Duodenal mucosa (tissue), 2 donors: ENCODE data around the gene NANP.
"Not testable (repeated sequence)": the region's sequence is repeated elsewhere in the genome, so short reads cannot be mapped to it uniquely, and the experiment has no call there.

ENCODE experiments used
- H3K27ac ChIP-seq: one replicate; pipeline ENCODE4 v1.7.0; 2013; ENCODE audit warnings: low read depth, low read length
- H3K27me3 ChIP-seq, 2 donors: one replicate each; pipeline ENCODE4 v1.7.0; 2013; ENCODE audit warnings: low read length in 2 of 2, control low read depth in 1 of 2; ENCODE audit not compliant: insufficient read depth in 2 of 2, control insufficient read depth in 1 of 2
- H3K36me3 ChIP-seq, 2 donors: one replicate each; pipeline ENCODE4 v1.7.0; 2013; ENCODE audit warnings: low read length in 2 of 2, control low read depth in 1 of 2; ENCODE audit not compliant: insufficient read depth in 2 of 2, control insufficient read depth in 1 of 2
- H3K4me1 ChIP-seq, 2 donors: one replicate each; pipeline ENCODE4 v1.7.0; 2013; ENCODE audit warnings: low read length in 2 of 2, control low read depth in 1 of 2; ENCODE audit not compliant: insufficient read depth in 2 of 2, control insufficient read depth in 1 of 2
- H3K4me3 ChIP-seq, 2 donors: one replicate each; pipeline ENCODE4 v1.7.0; 2013; ENCODE audit warnings: low read length in 2 of 2, low read depth in 1 of 2
- H3K9ac ChIP-seq, 2 donors: one replicate each; pipeline ENCODE4 v1.7.0; 2013; ENCODE audit warnings: low read length in 2 of 2, low read depth in 1 of 2
- H3K9me3 ChIP-seq, 2 donors: one replicate each; pipeline ENCODE4 v1.7.0; 2013; ENCODE audit warnings: low read length in 2 of 2, control low read depth in 1 of 2; ENCODE audit not compliant: control insufficient read depth in 1 of 2

Gene NANP

GRCh38 chr20:25632940-25633790 is 9.4 kb upstream of the NANP start:
- H3K9ac ChIP-seq, result no peak overlapping the region

GRCh38 chr20:25630615-25631014 is 6.8 kb upstream of the NANP start:
- not testable (repeated sequence) for H3K9ac ChIP-seq, H3K27me3 ChIP-seq, H3K36me3 ChIP-seq, H3K4me3 ChIP-seq, H3K4me1 ChIP-seq, H3K9me3 ChIP-seq, H3K27ac ChIP-seq

More at GRCh38 chr20:25632940-25633790, 9.4 kb upstream of the NANP start:
- Histone ChIP-seq H3K4me1 (no peaks in the 10 kb centered on the region), H3K4me3 (no peak overlapping the region), H3K27me3 (no peaks in the 10 kb centered on the region), H3K27ac (no peak overlapping the region), H3K36me3 (no peaks in the 10 kb centered on the region), H3K9me3 (peaks cover 0 to 8% of the 10 kb centered on the region in 2 donors)

- no peak overlapping the region for H3K27ac ChIP-seq
- no peaks in the 10 kb centered on the region for H3K36me3 ChIP-seq
- no peaks in the 10 kb centered on the region for H3K4me1 ChIP-seq
- no peak overlapping the region for H3K4me3 ChIP-seq
- no peaks in the 10 kb centered on the region for H3K27me3 ChIP-seq
- H3K9ac ChIP-seq, result no peak overlapping the region
- H3K9me3 ChIP-seq, result no peaks in the 10 kb centered on the region
Observed at GRCh38 chr20:25629816-25630499, 6.1 kb upstream of the NANP start.

- no peaks in the 10 kb centered on the region for H3K27me3 ChIP-seq
Observed at GRCh38 chr20:25626779-25627178, 3.0 kb upstream of the NANP start.

GRCh38 chr20:25624500-25624939 is 706 bp upstream of the NANP start:
- Histone ChIP-seq H3K4me3 (peak overlapping the region; percentile 87 to 96), H3K4me1 (peaks cover 13 to 15% of the 10 kb centered on the region in 2 donors), H3K36me3 (no peaks in the 10 kb centered on the region), H3K9ac (peak overlapping the region; percentile 92 to 96), H3K27ac (peak overlapping the region; percentile 87), H3K27me3 (no peaks in the 10 kb centered on the region), H3K9me3 (no peaks in the 10 kb centered on the region)

More at GRCh38 chr20:25626779-25627178, 3.0 kb upstream of the NANP start:
- Histone ChIP-seq H3K9ac (no peak overlapping the region), H3K36me3 (no peaks in the 10 kb centered on the region), H3K4me3 (no peak overlapping the region), H3K4me1 (peaks cover 11 to 13% of the 10 kb centered on the region in 2 donors), H3K27ac (no peak overlapping the region), H3K9me3 (no peaks in the 10 kb centered on the region)

GRCh38 chr20:25623225-25623735 is 534 bp downstream of the NANP start:
- peak overlapping the region; percentile 87 for H3K27ac ChIP-seq
- peak overlapping the region; percentile 92 to 96 for H3K9ac ChIP-seq
- H3K4me1 ChIP-seq, result peaks cover 13 to 16% of the 10 kb centered on the region in 2 donors
- no peaks in the 10 kb centered on the region for H3K9me3 ChIP-seq
- H3K4me3 ChIP-seq, result peak overlapping the region; percentile 87 to 96
- H3K36me3 ChIP-seq, result no peaks in the 10 kb centered on the region
- H3K27me3 ChIP-seq, result no peaks in the 10 kb centered on the region

GRCh38 chr20:25622450-25623224 is 1.2 kb downstream of the NANP start:
- Histone ChIP-seq H3K4me3 (peak overlapping the region; percentile 87 to 96), H3K4me1 (peaks cover 13 to 16% of the 10 kb centered on the region in 2 donors), H3K27me3 (no peaks in the 10 kb centered on the region), H3K9me3 (no peaks in the 10 kb centered on the region), H3K9ac (peak overlapping the region; percentile 92 to 96), H3K27ac (no peak overlapping the region), H3K36me3 (no peaks in the 10 kb centered on the region)

- Histone ChIP-seq H3K36me3 (no peaks in the 10 kb centered on the region), H3K4me1 (peaks cover 13 to 16% of the 10 kb centered on the region in 2 donors), H3K27me3 (no peaks in the 10 kb centered on the region), H3K9ac (no peak overlapping the region), H3K9me3 (no peaks in the 10 kb centered on the region), H3K27ac (no peak overlapping the region), H3K4me3 (peak overlapping the region in 1 of 2 donors; percentile 96)
Observed at GRCh38 chr20:25622049-25622448, 1.8 kb downstream of the NANP start.

GRCh38 chr20:25619514-25619913 is 4.3 kb downstream of the NANP start:
- H3K36me3 ChIP-seq, result peaks cover 0 to 11% of the 10 kb centered on the region in 2 donors
- H3K9ac ChIP-seq, result no peak overlapping the region
- H3K4me3 ChIP-seq, result no peak overlapping the region
- H3K27ac ChIP-seq, result no peak overlapping the region
- no peaks in the 10 kb centered on the region for H3K9me3 ChIP-seq
- peaks cover 10 to 13% of the 10 kb centered on the region in 2 donors for H3K4me1 ChIP-seq
- H3K27me3 ChIP-seq, result no peaks in the 10 kb centered on the region
